ENCODE measurements around the gene SYTL3. TPM values are rescaled to one million over a fixed set of nuclear protein-coding genes. Genes with fewer than 3 reads are reported as not detected.

SYTL3 gene
- total RNA-seq, 1 experiment from 2014 or later, result 0.28 TPM

DNA sequence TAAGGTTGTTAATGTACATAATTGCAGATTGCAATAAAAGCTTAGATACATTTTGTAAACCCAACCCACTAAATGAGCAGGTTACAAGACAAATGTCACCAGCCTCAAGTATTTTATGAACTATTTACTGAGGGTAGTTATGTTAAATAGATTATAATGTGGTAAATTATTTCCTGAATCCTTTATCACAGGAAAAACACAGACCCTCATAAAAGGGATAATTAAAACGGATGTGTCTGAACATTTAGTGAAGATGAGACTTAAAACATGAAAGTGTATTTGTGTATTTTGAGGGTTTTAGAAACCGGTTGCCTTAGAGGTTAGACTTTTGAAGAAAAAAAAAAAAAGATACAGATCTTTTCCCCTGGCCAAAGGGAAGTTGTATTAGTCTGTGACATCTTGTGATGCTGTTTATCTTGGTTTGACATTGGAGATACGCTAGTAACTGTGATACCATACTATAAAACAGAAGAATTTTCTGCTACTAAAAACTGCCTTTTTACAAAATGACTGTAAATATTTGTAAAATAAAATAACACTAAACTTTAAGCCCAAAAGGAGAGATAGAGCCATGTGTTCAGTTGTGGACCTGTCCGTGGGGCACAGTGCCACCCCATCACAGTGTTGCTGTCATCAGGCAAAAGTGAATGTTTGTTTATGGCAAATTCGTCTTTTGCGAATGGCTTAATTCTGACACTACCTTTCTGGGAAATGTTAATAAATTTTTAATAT lies 15.0 kb upstream of the SYTL3 start:
- ChIA-PET CTCF (interaction anchor here (0.7 kb wide), 1 partner anchor 14 kb away, joined by 3 read pairs; no protein-coding TSS in a partner anchor), POLR2A (no interaction called here)
- Mint-ChIP-seq H3K27ac (no peak overlapping the region), H3K4me1 (peaks cover under 1% of the 10 kb centered on the region; the same call in 1 of the 2 replicates), H3K27me3 (ENCODE audit: low read depth) (no peaks in the 10 kb centered on the region), H3K9me3 (no peaks in the 10 kb centered on the region), H3K36me3 (peaks cover 45% of the 10 kb centered on the region), H3K4me3 (no peak overlapping the region)
- DNase-seq (ENCODE audit: low spot score), result no peak
- TF ChIP-seq ZNF263 (CRISPR knock-in tag; IDR thresholded peaks at IDR 0.05; ENCODE audit: low read depth) (no peak), ZNF532 (CRISPR knock-in tag; IDR thresholded peaks at IDR 0.05; ENCODE audit: borderline replicate concordance) (no peak), CREB1 (CRISPR knock-in tag; IDR thresholded peaks at IDR 0.05) (no peak), SMAD3 (CRISPR knock-in tag; IDR thresholded peaks at IDR 0.05; ENCODE audit: borderline replicate concordance) (no peak), E2F1 (CRISPR knock-in tag; IDR thresholded peaks at IDR 0.05) (no peak), NR2C2 (CRISPR knock-in tag; IDR thresholded peaks at IDR 0.05) (no peak), ETV6 (CRISPR knock-in tag; IDR thresholded peaks at IDR 0.05) (no peak), RORB (CRISPR knock-in tag; IDR thresholded peaks at IDR 0.05) (no peak), FOXP4 (CRISPR knock-in tag; IDR thresholded peaks at IDR 0.05) (no peak), TEAD1 (CRISPR knock-in tag; IDR thresholded peaks at IDR 0.05) (no peak), HMGA2 (CRISPR knock-in tag; IDR thresholded peaks at IDR 0.05) (no peak), ZBTB21 (CRISPR knock-in tag; IDR thresholded peaks at IDR 0.05; ENCODE audit: borderline replicate concordance) (no peak)
- TF ChIP-seq, protein P1, sequence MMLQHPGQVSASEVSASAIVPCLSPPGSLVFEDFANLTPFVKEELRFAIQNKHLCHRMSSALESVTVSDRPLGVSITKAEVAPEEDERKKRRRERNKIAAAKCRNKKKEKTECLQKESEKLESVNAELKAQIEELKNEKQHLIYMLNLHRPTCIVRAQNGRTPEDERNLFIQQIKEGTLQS (CRISPR knock-in tag; conservative IDR thresholded peaks at IDR 0.05), result no peak
- ATAC-seq, result no peak

GRCh38 chr6:158635427-158636073 lies 14.3 kb upstream of the SYTL3 start:
- H3K9me3 Mint-ChIP-seq, result no peaks in the 10 kb centered on the region
- peaks cover 43% of the 10 kb centered on the region for H3K36me3 Mint-ChIP-seq
- H3K4me1 Mint-ChIP-seq, result peaks cover 6% of the 10 kb centered on the region
- ChIA-PET POLR2A (no interaction called here), CTCF (interaction anchor here (0.7 kb wide), 1 partner anchor 13 kb away, joined by 3 read pairs; no protein-coding TSS in a partner anchor)
- no peak overlapping the region for H3K4me3 Mint-ChIP-seq
- no peak overlapping the region for H3K27ac Mint-ChIP-seq
- ATAC-seq (no peak), DNase-seq (ENCODE audit: low spot score) (no peak)
- no peaks in the 10 kb centered on the region for H3K27me3 Mint-ChIP-seq (ENCODE audit: low read depth)
- TF ChIP-seq HMGXB4 (CRISPR knock-in tag; IDR thresholded peaks at IDR 0.05) (no peak), TEAD1 (CRISPR knock-in tag; IDR thresholded peaks at IDR 0.05) (no peak), E2F1 (CRISPR knock-in tag; IDR thresholded peaks at IDR 0.05) (no peak), FOXP1 (CRISPR knock-in tag; IDR thresholded peaks at IDR 0.05; ENCODE audit: borderline replicate concordance) (no peak), IRF2 (CRISPR knock-in tag; IDR thresholded peaks at IDR 0.05; ENCODE audit: borderline replicate concordance, low read depth) (no peak), ZSCAN18 (CRISPR knock-in tag; IDR thresholded peaks at IDR 0.05) (no peak), HMGA2 (CRISPR knock-in tag; IDR thresholded peaks at IDR 0.05) (no peak), NR2C2 (CRISPR knock-in tag; IDR thresholded peaks at IDR 0.05) (no peak)

All from WTC11 (cell line).